Small intestine (tissue), 16 donors: ENCODE data around the gene KCNJ5. TPM values are rescaled to one million over a fixed set of nuclear protein-coding genes. Genes with fewer than 3 reads are reported as not detected.

ENCODE experiments used
- DNase-seq, 2 donors: peaks; one replicate each; pipeline versions ENCODE4 v3.0.0 to v3.0.0-alpha.2; 2013
- FAIRE-seq: peaks from 2 replicates; lab custom pipeline; 2012; peaks lifted over from hg19 to GRCh38; lab: Jason Lieb, UNC
- H3K27ac ChIP-seq, 3 donors: one replicate each; pipeline ENCODE4 v1.5.1; 2013; ENCODE audit warnings: low read length in 2 of 3, mild to moderate bottlenecking in 2 of 3, control low read depth in 1 of 3, inconsistent platforms in 1 of 3, low read depth in 1 of 3, moderate library complexity in 1 of 3
- H3K27me3 ChIP-seq, 3 donors: one replicate each; pipeline ENCODE4 v1.6.1; 2013; ENCODE audit warnings: low read length in 3 of 3, inconsistent platforms in 1 of 3; ENCODE audit not compliant: control insufficient read depth in 3 of 3, insufficient read depth in 3 of 3
- H3K36me3 ChIP-seq, 3 donors: one replicate each; pipeline ENCODE4 v1.6.1; 2013; ENCODE audit warnings: low read length in 3 of 3, inconsistent platforms in 1 of 3, low read depth in 1 of 3, mild to moderate bottlenecking in 1 of 3, moderate library complexity in 1 of 3; ENCODE audit not compliant: control insufficient read depth in 3 of 3, insufficient read depth in 2 of 3
- H3K4me1 ChIP-seq, 3 donors: one replicate each; pipeline ENCODE4 v1.6.1; 2013; ENCODE audit warnings: low read length in 2 of 3, inconsistent platforms in 1 of 3, low read depth in 1 of 3, mild to moderate bottlenecking in 1 of 3, moderate library complexity in 1 of 3; ENCODE audit not compliant: control insufficient read depth in 3 of 3, insufficient read depth in 2 of 3
- H3K4me3 ChIP-seq, 3 donors: one replicate each; pipeline ENCODE4 v1.5.1; 2013; ENCODE audit warnings: low read length in 3 of 3, control low read depth in 1 of 3, inconsistent platforms in 1 of 3, low read depth in 1 of 3, mild to moderate bottlenecking in 1 of 3, moderate library complexity in 1 of 3
- H3K9me3 ChIP-seq, 2 donors: one replicate each; pipeline ENCODE4 v1.6.1; 2013; ENCODE audit warnings: low read depth in 1 of 2, low read length in 1 of 2; ENCODE audit not compliant: control insufficient read depth in 2 of 2, insufficient read depth in 1 of 2
- WGBS, 3 donors: extraction: QIAGEN DNeasy Blood & Tissue Kit; methylation state at CpG; one replicate each; pipeline ENCODE4 v1.1.7; 2013; 5-methylcytosine and 5-hydroxymethylcytosine counted together
- long read RNA-seq, 10 donors: transcript quantifications; one replicate each; lab custom pipeline, GENCODE V29; 2026
- polyA plus RNA-seq, 4 donors: library from polyadenylated mRNA; stranded (reverse) in 3 of 4; unstranded in 1 of 4; fragments of 200-250 nt in 3 of 4; fragments of 120-200 nt in 1 of 4; gene quantifications; one replicate each; pipeline versions ENCODE4 v1.2.1 to v1.2.3, GENCODE V29; 2013
- donor health status: healthy with polysubstance abuse.
- donor health status: control.
- donor health status: control.
- donor health status: Bipolar disorder and iron deficiency.
- donor health status: healthy.

KCNJ5 gene
- under 1 TPM in 3 of 4 donors, not detected in 1; 0.10 to 0.76 (median 0.54) TPM for polyA plus RNA-seq
- long read RNA-seq, donor 1: 0 reads
- long read RNA-seq, donor 2: 0 reads
- long read RNA-seq, donor 3, full-length matches to known transcripts: 1 of 1 reads
- long read RNA-seq, donor 3, partial matches to known transcripts: 0 of 1 reads
- long read RNA-seq, donor 3, other reads (novel, unspliced or antisense): 0 of 1 reads
- long read RNA-seq, donor 4: 0 reads
- long read RNA-seq, donor 5: 0 reads
- long read RNA-seq, donor 6, full-length matches to known transcripts: 1 of 1 reads
- long read RNA-seq, donor 6, partial matches to known transcripts: 0 of 1 reads
- long read RNA-seq, donor 6, other reads (novel, unspliced or antisense): 0 of 1 reads
- long read RNA-seq, donor 7: 0 reads
- long read RNA-seq, donor 8: 0 reads
- long read RNA-seq, donor 9, full-length matches to known transcripts: 1 of 1 reads
- long read RNA-seq, donor 9, partial matches to known transcripts: 0 of 1 reads
- long read RNA-seq, donor 9, other reads (novel, unspliced or antisense): 0 of 1 reads
- long read RNA-seq, donor 10, full-length matches to known transcripts: 4 of 4 reads
- long read RNA-seq, donor 10, partial matches to known transcripts: 0 of 4 reads
- long read RNA-seq, donor 10, other reads (novel, unspliced or antisense): 0 of 4 reads

DNA sequence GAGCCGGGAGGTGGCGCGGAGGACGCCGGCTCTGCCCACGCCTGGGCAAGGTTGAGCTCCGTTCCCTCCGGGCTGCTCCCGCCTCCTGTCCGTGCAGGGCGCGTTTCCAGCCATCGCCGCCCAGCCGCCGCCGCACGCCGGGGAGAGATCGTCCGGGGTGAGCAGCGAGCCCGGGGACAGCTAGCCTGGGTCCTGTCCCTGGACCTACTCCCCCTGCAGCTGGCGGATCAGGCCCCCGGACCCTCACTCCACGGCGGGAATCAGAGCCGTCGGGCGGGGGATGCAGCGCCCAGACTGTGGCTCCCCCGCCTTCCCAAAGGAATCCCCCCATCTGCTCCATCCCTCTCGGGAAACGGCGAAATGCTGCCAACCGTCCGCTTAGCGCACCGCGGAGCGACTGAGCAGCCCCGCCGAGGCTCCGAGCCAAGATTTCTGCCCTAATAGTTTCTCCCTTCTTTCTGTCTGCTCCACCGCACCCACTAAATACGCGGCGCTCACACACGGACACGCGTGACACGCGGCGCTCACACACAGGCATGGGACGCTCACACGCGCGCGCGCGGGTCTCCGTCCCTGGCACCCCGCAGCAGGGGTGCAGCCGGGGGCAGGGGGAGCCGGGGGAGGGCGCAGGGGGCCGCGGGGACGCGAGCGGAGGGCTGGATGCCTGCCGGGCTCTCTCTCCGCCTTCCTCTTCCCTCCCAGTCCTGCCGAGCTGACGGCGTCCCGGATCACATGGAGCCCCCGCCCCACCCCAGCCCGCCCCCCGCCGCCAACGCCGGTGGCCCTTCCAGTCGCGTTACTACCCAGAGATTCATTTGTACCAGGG is at the start of gene KCNJ5:
KCNJ5 (plus strand) TSS at position 814 of the 826 bp plus-strand sequence. CDS start 19,918 bp downstream, outside the sequence.
- H3K27me3 ChIP-seq: peaks cover 0 to 40% (median 9%) of the 10 kb centered on the region in 3 donors
- no peaks in the 10 kb centered on the region for H3K9me3 ChIP-seq
- peak; percentile 24 to 52 for DNase-seq
- no peaks in the 10 kb centered on the region for H3K36me3 ChIP-seq
- FAIRE-seq: no peak
- H3K4me1 ChIP-seq: peaks cover 0 to 17% (median 3%) of the 10 kb centered on the region in 3 donors
- H3K4me3 ChIP-seq: peak within 1 kb of the TSS in 2 of 3 donors; percentile 28 to 42
- WGBS, 3 donors: 1 to 2% (median 1%) methylated on average over 65 to 85 of the region's 85 CpGs
- H3K27ac ChIP-seq: no peak within 1 kb of the TSS

DNA sequence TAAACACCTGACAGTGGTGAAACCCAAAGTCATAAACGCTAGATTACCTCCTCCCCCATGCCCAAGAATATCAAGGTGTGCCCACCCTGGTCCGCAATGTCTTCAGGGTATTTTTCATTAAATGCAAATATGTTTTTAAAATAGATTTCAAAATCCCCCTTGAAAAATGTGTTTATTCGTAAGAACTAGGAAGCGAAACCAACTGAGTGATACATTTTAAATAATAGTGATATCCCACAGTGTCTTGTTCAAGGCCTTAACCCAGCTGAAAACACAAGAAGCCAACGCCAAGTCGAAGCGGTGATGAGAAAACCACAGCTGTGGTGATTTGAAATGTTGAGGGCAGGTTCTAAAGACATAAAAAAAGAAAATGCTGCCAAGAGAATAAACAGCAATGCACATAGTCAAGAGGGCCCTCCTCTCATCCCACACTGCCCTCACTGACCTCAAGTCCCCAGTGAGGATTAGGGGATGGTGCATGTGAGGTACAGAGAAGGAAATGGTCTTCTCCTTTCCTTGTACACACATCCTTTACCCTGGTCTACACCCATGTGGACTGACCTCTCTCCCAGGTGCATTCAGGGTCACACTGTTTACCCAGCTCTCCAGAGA is 49.6 kb upstream of the KCNJ5 start:
- Histone ChIP-seq H3K4me1 (no peaks in the 10 kb centered on the region), H3K36me3 (no peaks in the 10 kb centered on the region), H3K27me3 (peaks cover 0 to 5% (median 0%) of the 10 kb centered on the region in 3 donors), H3K9me3 (no peaks in the 10 kb centered on the region), H3K27ac (no peak overlapping the region), H3K4me3 (no peak overlapping the region)
- 74 to 89% (median 76%) methylated on average over 7 of the region's 7 CpGs for WGBS, 3 donors
- FAIRE-seq (no peak), DNase-seq (peak in 1 of 2 donors; percentile 11)

- no peak for FAIRE-seq
- DNase-seq: no peak
- H3K4me1 ChIP-seq: no peaks in the 10 kb centered on the region
Observed at GRCh38 chr11:128843198-128843785, 47.9 kb upstream of the KCNJ5 start.

GRCh38 chr11:128845334-128845780 is 45.8 kb upstream of the KCNJ5 start:
- no peak overlapping the region for H3K27ac ChIP-seq
- DNase-seq: no peak
- H3K36me3 ChIP-seq: no peaks in the 10 kb centered on the region
- 53 to 82% (median 61%) methylated on average over 2 of the region's 2 CpGs for WGBS, 3 donors
- H3K27me3 ChIP-seq: peaks cover 0 to 5% (median 0%) of the 10 kb centered on the region in 3 donors
- no peaks in the 10 kb centered on the region for H3K4me1 ChIP-seq
- FAIRE-seq: no peak
- no peaks in the 10 kb centered on the region for H3K9me3 ChIP-seq
- no peak overlapping the region for H3K4me3 ChIP-seq

More at GRCh38 chr11:128843198-128843785, 47.9 kb upstream of the KCNJ5 start:
- Histone ChIP-seq H3K27me3 (peaks cover 0 to 5% (median 0%) of the 10 kb centered on the region in 3 donors), H3K4me3 (no peak overlapping the region), H3K27ac (no peak overlapping the region), H3K36me3 (no peaks in the 10 kb centered on the region), H3K9me3 (no peaks in the 10 kb centered on the region)
- 42 to 46% (median 43%) methylated on average over 2 of the region's 2 CpGs for WGBS, 3 donors

GRCh38 chr11:128846985-128847384 is 44.2 kb upstream of the KCNJ5 start:
- no peak for DNase-seq
- Histone ChIP-seq H3K4me3 (no peak overlapping the region), H3K36me3 (no peaks in the 10 kb centered on the region), H3K4me1 (no peaks in the 10 kb centered on the region), H3K27me3 (peaks cover 0 to 2% (median 0%) of the 10 kb centered on the region in 3 donors), H3K9me3 (no peaks in the 10 kb centered on the region), H3K27ac (no peak overlapping the region)
- no peak for FAIRE-seq
- 86 to 96% (median 87%) methylated on average over 4 of the region's 4 CpGs for WGBS, 3 donors

GRCh38 chr11:128848815-128849455 is 42.2 kb upstream of the KCNJ5 start:
- Histone ChIP-seq H3K4me1 (no peaks in the 10 kb centered on the region), H3K27ac (no peak overlapping the region), H3K4me3 (no peak overlapping the region), H3K36me3 (no peaks in the 10 kb centered on the region), H3K27me3 (peaks cover 0 to 2% (median 0%) of the 10 kb centered on the region in 3 donors), H3K9me3 (no peaks in the 10 kb centered on the region)
- FAIRE-seq: no peak
- 33 to 44% (median 35%) methylated on average over 10 of the region's 10 CpGs for WGBS, 3 donors
- peak; percentile 9 to 37 for DNase-seq

DNA sequence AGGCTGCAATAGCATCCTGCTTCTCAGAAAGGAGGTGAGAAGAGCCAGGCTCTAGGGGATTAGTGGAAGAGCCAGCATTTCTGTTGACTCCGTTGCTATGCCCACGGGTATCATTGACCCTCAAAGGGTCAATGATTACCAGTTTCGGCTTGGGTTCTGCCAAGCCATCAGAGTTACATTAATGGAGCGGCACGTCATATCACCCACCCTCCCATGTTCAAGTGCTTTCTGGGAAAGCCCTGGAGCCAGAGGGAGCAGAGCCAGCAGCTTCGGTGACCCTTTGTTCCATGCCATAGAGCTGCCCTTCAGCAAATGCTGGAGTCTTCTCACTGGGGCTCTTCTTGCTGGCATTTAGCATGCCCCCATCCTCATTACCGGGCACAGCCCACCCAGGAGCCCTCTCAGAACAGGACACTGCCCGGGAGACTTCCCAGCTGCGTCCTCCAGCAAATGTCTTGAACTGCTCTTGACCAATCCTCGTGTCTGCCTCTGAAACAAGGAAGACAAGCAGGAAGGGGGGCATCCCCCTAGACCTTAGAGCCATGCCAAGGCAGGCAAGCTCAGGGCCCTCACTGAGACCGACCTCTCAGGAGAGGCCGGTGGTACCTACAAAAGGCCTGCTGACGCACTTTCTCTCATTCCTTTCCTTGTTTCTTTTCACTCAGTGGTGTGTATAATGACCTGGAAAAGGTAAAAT is 38.7 kb upstream of the KCNJ5 start:
- DNase-seq (no peak), FAIRE-seq (no peak)
- Histone ChIP-seq H3K27me3 (peaks cover 0 to 2% (median 0%) of the 10 kb centered on the region in 3 donors), H3K27ac (no peak overlapping the region), H3K4me1 (no peaks in the 10 kb centered on the region), H3K9me3 (no peaks in the 10 kb centered on the region), H3K36me3 (no peaks in the 10 kb centered on the region), H3K4me3 (no peak overlapping the region)
- WGBS, 3 donors: 85 to 88% (median 87%) methylated on average over 13 of the region's 13 CpGs
